HEK293 (cell line): ENCODE results near the gene TBC1D16.

Source experiments
- GFI1B ChIP-seq: fragments of 450-650 bp; formaldehyde crosslinking; IDR thresholded peaks from 2 replicates; pipeline ENCODE4 v1.5.1; 2016; ENCODE audit warnings: missing biosample characterization, missing genetic modification characterization
- KLF1 ChIP-seq: fragments of 450-650 bp; formaldehyde crosslinking; IDR thresholded peaks from 2 replicates; pipeline ENCODE4 v1.5.1; 2016; ENCODE audit warnings: missing biosample characterization, missing genetic modification characterization
- KLF10 ChIP-seq: fragments of 450-650 bp; IDR thresholded peaks from 2 replicates; pipeline ENCODE4 v1.5.1; 2018; ENCODE audit warnings: missing biosample characterization, mild to moderate bottlenecking, missing genetic modification characterization
- KLF7 ChIP-seq: fragments of 450-650 bp; formaldehyde crosslinking; IDR thresholded peaks from 2 replicates; pipeline ENCODE4 v1.5.1; 2016; ENCODE audit warnings: missing biosample characterization, missing genetic modification characterization, borderline replicate concordance
- KLF9 ChIP-seq: fragments of 450-650 bp; formaldehyde crosslinking; IDR thresholded peaks from 2 replicates; pipeline ENCODE4 v1.5.1; 2016; ENCODE audit warnings: missing biosample characterization, missing genetic modification characterization, low read depth
- MZF1 ChIP-seq: fragments of 450-650 bp; formaldehyde crosslinking; IDR thresholded peaks from 2 replicates; pipeline ENCODE4 v1.5.1; 2017; ENCODE audit warnings: missing biosample characterization, missing genetic modification characterization, borderline replicate concordance
- SCRT1 ChIP-seq: fragments of 450-650 bp; formaldehyde crosslinking; IDR thresholded peaks from 2 replicates; pipeline ENCODE4 v1.5.1; 2016; ENCODE audit warnings: missing biosample characterization, missing genetic modification characterization, borderline replicate concordance
- WT1 ChIP-seq: fragments of 450-650 bp; formaldehyde crosslinking; IDR thresholded peaks from 2 replicates; pipeline ENCODE4 v1.5.1; 2016; ENCODE audit warnings: missing biosample characterization, missing genetic modification characterization
- YY2 ChIP-seq: fragments of 450-650 bp; formaldehyde crosslinking; IDR thresholded peaks from 2 replicates; pipeline ENCODE4 v1.5.1; 2016; ENCODE audit warnings: missing biosample characterization, missing genetic modification characterization
- ZBTB48 ChIP-seq: fragments of 450-650 bp; formaldehyde crosslinking; IDR thresholded peaks from 2 replicates; pipeline ENCODE4 v1.5.1; 2016; ENCODE audit warnings: missing biosample characterization, missing genetic modification characterization
- ZBTB7A ChIP-seq: fragments of 450-650 bp; formaldehyde crosslinking; IDR thresholded peaks from 2 replicates; pipeline ENCODE4 v1.5.1; 2016; ENCODE audit warnings: low read depth, missing biosample characterization, missing genetic modification characterization
- ZFHX2 ChIP-seq: fragments of 450-650 bp; formaldehyde crosslinking; conservative IDR thresholded peaks from 2 replicates; pipeline ENCODE4 v1.5.1; 2016; ENCODE audit warnings: missing biosample characterization, missing genetic modification characterization
- ZFP41 ChIP-seq: fragments of 450-650 bp; formaldehyde crosslinking; IDR thresholded peaks from 2 replicates; pipeline ENCODE4 v1.5.1; 2016; ENCODE audit warnings: missing biosample characterization, missing genetic modification characterization, borderline replicate concordance
- ZNF19 ChIP-seq: fragments of 450-650 bp; formaldehyde crosslinking; IDR thresholded peaks from 2 replicates; pipeline ENCODE4; 2016; ENCODE audit warnings: missing biosample characterization, missing genetic modification characterization, low read depth
- ZNF214 ChIP-seq: fragments of 450-650 bp; formaldehyde crosslinking; IDR thresholded peaks from 2 replicates; pipeline ENCODE4 v1.5.1; 2017; ENCODE audit warnings: missing biosample characterization, mild to moderate bottlenecking, missing genetic modification characterization, borderline replicate concordance
- ZNF280C ChIP-seq: fragments of 450-650 bp; formaldehyde crosslinking; IDR thresholded peaks from 2 replicates; pipeline ENCODE4 v1.5.1; 2016; ENCODE audit warnings: missing biosample characterization, missing genetic modification characterization
- ZNF302 ChIP-seq: fragments of 450-650 bp; formaldehyde crosslinking; IDR thresholded peaks from 2 replicates; pipeline ENCODE4 v1.5.1; 2016; ENCODE audit warnings: missing biosample characterization, missing genetic modification characterization, low read depth
- ZNF324 ChIP-seq: fragments of 450-650 bp; formaldehyde crosslinking; IDR thresholded peaks from 2 replicates; pipeline ENCODE4 v1.5.1; 2016; ENCODE audit warnings: missing biosample characterization, missing genetic modification characterization
- ZNF623 ChIP-seq: fragments of 450-650 bp; formaldehyde crosslinking; IDR thresholded peaks from 2 replicates; pipeline ENCODE4 v1.5.1; 2016; ENCODE audit warnings: missing biosample characterization, missing genetic modification characterization
- ZNF639 ChIP-seq: fragments of 450-650 bp; formaldehyde crosslinking; IDR thresholded peaks from 2 replicates; pipeline ENCODE4 v1.5.1; 2016; ENCODE audit warnings: missing biosample characterization, missing genetic modification characterization
- ZNF664 ChIP-seq: fragments of 450-650 bp; formaldehyde crosslinking; IDR thresholded peaks from 2 replicates; pipeline ENCODE4 v1.5.1; 2016; ENCODE audit warnings: missing biosample characterization, missing genetic modification characterization
- ZNF670 ChIP-seq: fragments of 450-650 bp; formaldehyde crosslinking; IDR thresholded peaks from 2 replicates; pipeline ENCODE4 v1.5.1; 2016; ENCODE audit warnings: missing biosample characterization, missing genetic modification characterization, low read depth
- ZNF701 ChIP-seq: fragments of 450-650 bp; formaldehyde crosslinking; IDR thresholded peaks from 2 replicates; pipeline ENCODE4 v1.5.1; 2016; ENCODE audit warnings: missing biosample characterization, missing genetic modification characterization
- ZNF837 ChIP-seq: fragments of 450-650 bp; formaldehyde crosslinking; IDR thresholded peaks from 2 replicates; pipeline ENCODE4 v1.5.1; 2016; ENCODE audit warnings: missing biosample characterization, missing genetic modification characterization
- ZSCAN5A ChIP-seq: fragments of 450-650 bp; formaldehyde crosslinking; IDR thresholded peaks from 2 replicates; pipeline ENCODE4 v1.5.1; 2016; ENCODE audit warnings: missing biosample characterization, missing genetic modification characterization
- TF ChIP-seq, protein P1 (sequence below): fragments of 450-650 bp; IDR thresholded peaks from 2 replicates; pipeline ENCODE4 v1.5.1; 2018; ENCODE audit warnings: missing biosample characterization, missing genetic modification characterization
- TF ChIP-seq, protein P2 (sequence below): fragments of 450-650 bp; formaldehyde crosslinking; IDR thresholded peaks from 2 replicates; pipeline ENCODE4 v1.5.1; 2017; ENCODE audit warnings: missing biosample characterization, missing genetic modification characterization
- TF ChIP-seq, protein P3 (sequence below): fragments of 450-650 bp; formaldehyde crosslinking; IDR thresholded peaks from 2 replicates; pipeline ENCODE4 v1.5.1; 2016; ENCODE audit warnings: missing biosample characterization, missing genetic modification characterization
- TF ChIP-seq, protein P4 (sequence below): fragments of 450-650 bp; formaldehyde crosslinking; IDR thresholded peaks from 2 replicates; pipeline ENCODE4; 2016; ENCODE audit warnings: missing biosample characterization, missing genetic modification characterization
- TF ChIP-seq, protein P5 (sequence below): fragments of 450-650 bp; formaldehyde crosslinking; IDR thresholded peaks from 2 replicates; pipeline ENCODE4 v1.5.1; 2016; ENCODE audit warnings: missing biosample characterization, missing genetic modification characterization

Gene TBC1D16

GRCh38 chr17:80008383-80008840 is 27.3 kb downstream of the TBC1D16 start (continued):
- TF ChIP-seq MZF1 (no peak), ZBTB7A (no peak), ZNF623 (tag by site-specific recombination) (no peak), SCRT1 (tag by site-specific recombination) (no peak), ZNF670 (tag by site-specific recombination) (no peak), ZFHX2 (tag by site-specific recombination) (0 out of 2 replicates have a peak, but pooled peaks have one; percentile 33), KLF9 (tag by site-specific recombination) (peak; percentile 89), KLF10 (tag by site-specific recombination) (peak; percentile 91), ZNF664 (tag by site-specific recombination) (no peak), KLF1 (tag by site-specific recombination) (peak; percentile 37), KLF7 (tag by site-specific recombination) (no peak), YY2 (no peak), ZNF280C (no peak), ZNF701 (tag by site-specific recombination) (no peak), ZBTB48 (tag by site-specific recombination) (peak; percentile 79), ZNF19 (tag by site-specific recombination) (no peak), ZNF837 (tag by site-specific recombination) (no peak), ZFP41 (tag by site-specific recombination) (no peak), ZNF639 (tag by site-specific recombination) (no peak), ZNF214 (tag by site-specific recombination) (no peak), ZNF302 (tag by site-specific recombination) (no peak), ZNF324 (tag by site-specific recombination) (peak; percentile 39; the same call in 1 of the 2 replicates), GFI1B (tag by site-specific recombination) (no peak), ZSCAN5A (tag by site-specific recombination) (no peak), WT1 (tag by site-specific recombination) (no peak)
- TF ChIP-seq, protein P1, sequence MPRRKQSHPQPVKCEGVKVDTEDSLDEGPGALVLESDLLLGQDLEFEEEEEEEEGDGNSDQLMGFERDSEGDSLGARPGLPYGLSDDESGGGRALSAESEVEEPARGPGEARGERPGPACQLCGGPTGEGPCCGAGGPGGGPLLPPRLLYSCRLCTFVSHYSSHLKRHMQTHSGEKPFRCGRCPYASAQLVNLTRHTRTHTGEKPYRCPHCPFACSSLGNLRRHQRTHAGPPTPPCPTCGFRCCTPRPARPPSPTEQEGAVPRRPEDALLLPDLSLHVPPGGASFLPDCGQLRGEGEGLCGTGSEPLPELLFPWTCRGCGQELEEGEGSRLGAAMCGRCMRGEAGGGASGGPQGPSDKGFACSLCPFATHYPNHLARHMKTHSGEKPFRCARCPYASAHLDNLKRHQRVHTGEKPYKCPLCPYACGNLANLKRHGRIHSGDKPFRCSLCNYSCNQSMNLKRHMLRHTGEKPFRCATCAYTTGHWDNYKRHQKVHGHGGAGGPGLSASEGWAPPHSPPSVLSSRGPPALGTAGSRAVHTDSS (tag by site-specific recombination): no peak
- TF ChIP-seq, protein P2, sequence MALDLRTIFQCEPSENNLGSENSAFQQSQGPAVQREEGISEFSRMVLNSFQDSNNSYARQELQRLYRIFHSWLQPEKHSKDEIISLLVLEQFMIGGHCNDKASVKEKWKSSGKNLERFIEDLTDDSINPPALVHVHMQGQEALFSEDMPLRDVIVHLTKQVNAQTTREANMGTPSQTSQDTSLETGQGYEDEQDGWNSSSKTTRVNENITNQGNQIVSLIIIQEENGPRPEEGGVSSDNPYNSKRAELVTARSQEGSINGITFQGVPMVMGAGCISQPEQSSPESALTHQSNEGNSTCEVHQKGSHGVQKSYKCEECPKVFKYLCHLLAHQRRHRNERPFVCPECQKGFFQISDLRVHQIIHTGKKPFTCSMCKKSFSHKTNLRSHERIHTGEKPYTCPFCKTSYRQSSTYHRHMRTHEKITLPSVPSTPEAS (tag by site-specific recombination): no peak
- TF ChIP-seq, protein P3, sequence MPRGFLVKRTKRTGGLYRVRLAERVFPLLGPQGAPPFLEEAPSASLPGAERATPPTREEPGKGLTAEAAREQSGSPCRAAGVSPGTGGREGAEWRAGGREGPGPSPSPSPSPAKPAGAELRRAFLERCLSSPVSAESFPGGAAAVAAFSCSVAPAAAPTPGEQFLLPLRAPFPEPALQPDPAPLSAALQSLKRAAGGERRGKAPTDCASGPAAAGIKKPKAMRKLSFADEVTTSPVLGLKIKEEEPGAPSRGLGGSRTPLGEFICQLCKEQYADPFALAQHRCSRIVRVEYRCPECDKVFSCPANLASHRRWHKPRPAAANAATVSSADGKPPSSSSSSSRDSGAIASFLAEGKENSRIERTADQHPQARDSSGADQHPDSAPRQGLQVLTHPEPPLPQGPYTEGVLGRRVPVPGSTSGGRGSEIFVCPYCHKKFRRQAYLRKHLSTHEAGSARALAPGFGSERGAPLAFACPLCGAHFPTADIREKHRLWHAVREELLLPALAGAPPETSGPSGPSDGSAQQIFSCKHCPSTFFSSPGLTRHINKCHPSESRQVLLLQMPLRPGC (tag by site-specific recombination): no peak
- TF ChIP-seq, protein P4, sequence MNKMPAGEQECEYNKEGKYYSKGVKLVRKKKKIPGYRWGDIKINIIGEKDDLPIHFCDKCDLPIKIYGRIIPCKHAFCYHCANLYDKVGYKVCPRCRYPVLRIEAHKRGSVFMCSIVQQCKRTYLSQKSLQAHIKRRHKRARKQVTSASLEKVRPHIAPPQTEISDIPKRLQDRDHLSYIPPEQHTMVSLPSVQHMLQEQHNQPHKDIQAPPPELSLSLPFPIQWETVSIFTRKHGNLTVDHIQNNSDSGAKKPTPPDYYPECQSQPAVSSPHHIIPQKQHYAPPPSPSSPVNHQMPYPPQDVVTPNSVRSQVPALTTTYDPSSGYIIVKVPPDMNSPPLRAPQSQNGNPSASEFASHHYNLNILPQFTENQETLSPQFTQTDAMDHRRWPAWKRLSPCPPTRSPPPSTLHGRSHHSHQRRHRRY (tag by site-specific recombination): no peak
- TF ChIP-seq, protein P5, sequence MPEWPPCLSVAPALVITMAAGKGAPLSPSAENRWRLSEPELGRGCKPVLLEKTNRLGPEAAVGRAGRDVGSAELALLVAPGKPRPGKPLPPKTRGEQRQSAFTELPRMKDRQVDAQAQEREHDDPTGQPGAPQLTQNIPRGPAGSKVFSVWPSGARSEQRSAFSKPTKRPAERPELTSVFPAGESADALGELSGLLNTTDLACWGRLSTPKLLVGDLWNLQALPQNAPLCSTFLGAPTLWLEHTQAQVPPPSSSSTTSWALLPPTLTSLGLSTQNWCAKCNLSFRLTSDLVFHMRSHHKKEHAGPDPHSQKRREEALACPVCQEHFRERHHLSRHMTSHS (tag by site-specific recombination): no peak
